Kidney (tissue), 14 donors: ENCODE measurements around the gene REV3L. TPM values are rescaled to one million over a fixed set of nuclear protein-coding genes. Genes with fewer than 3 reads are reported as not detected.

Experiments
- DNase-seq, 5 donors: peaks; one replicate each; pipeline ENCODE4 v3.0.0-alpha.2; 2013 to 2020
- FAIRE-seq: peaks from 2 replicates; lab custom pipeline; 2012; peaks lifted over from hg19 to GRCh38; lab: Jason Lieb, UNC
- H3K27ac ChIP-seq, 2 donors: one replicate each; pipeline ENCODE4 v1.7.0; 2013; ENCODE audit warnings: low read depth in 2 of 2, low read length in 2 of 2, inconsistent platforms in 1 of 2
- H3K27me3 ChIP-seq: one replicate; pipeline ENCODE4 v1.7.1; 2013; ENCODE audit warnings: low read length, inconsistent platforms; ENCODE audit not compliant: control insufficient read depth, insufficient read depth
- H3K36me3 ChIP-seq, 3 donors: one replicate each; pipeline versions ENCODE4 v1.7.0 to v1.7.1; 2013; ENCODE audit warnings: low read length in 3 of 3, control low read depth in 1 of 3, inconsistent platforms in 1 of 3; ENCODE audit not compliant: insufficient read depth in 3 of 3, control insufficient read depth in 2 of 3
- H3K4me1 ChIP-seq, 3 donors: one replicate each; pipeline versions ENCODE4 v1.7.0 to v1.7.1; 2013; ENCODE audit warnings: low read length in 3 of 3, inconsistent platforms in 1 of 3, low read depth in 1 of 3; ENCODE audit not compliant: control insufficient read depth in 2 of 3, insufficient read depth in 2 of 3
- H3K4me3 ChIP-seq, 3 donors: one replicate each; pipeline versions ENCODE4 v1.7.0 to v1.8.1; 2013; ENCODE audit warnings: low read length in 3 of 3, control low read depth in 1 of 3, inconsistent platforms in 1 of 3
- H3K9ac ChIP-seq, 3 donors: one replicate each; pipeline versions ENCODE4 v1.7.0 to v1.7.1; 2013; ENCODE audit warnings: low read length in 3 of 3, control low read depth in 1 of 3, inconsistent platforms in 1 of 3
- H3K9me3 ChIP-seq, 3 donors: one replicate each; pipeline versions ENCODE4 v1.7.0 to v1.7.1; 2013; ENCODE audit warnings: low read length in 3 of 3, control low read depth in 1 of 3, inconsistent platforms in 1 of 3; ENCODE audit not compliant: control insufficient read depth in 2 of 3, insufficient read depth in 1 of 3
- CTCF ChIP-seq: IDR thresholded peaks from 3 replicates; pipeline ENCODE4 v1.5.1; 2012; ENCODE audit warnings: mild to moderate bottlenecking, moderate library complexity, borderline replicate concordance; ENCODE audit not compliant: insufficient read depth; ENCODE audit errors: extremely low read depth
- intact Hi-C: fragments of 100-400 bp; cut with DNase I; formaldehyde crosslinking; loops from one replicate; pipeline ENCODE4 v1.11.1; 2022
- polyA plus RNA-seq: library from polyadenylated mRNA; stranded (reverse); fragments of 350-450 nt; fragmentation: Illumina TruSeq; extraction: RNeasy Lipid Tissue Mini Kit (QIAGEN cat#74804); gene quantifications from one replicate; pipeline ENCODE4 v1.2.3, GENCODE V29; 2014; ENCODE audit warnings: low read depth, low replicate concordance; ENCODE audit not compliant: insufficient read depth
- total RNA-seq: library from RNA; stranded (reverse); fragmentation: NEBNext Ultra II Directional; extraction: Animal tissue kit (Norgen Biotek cat#: 25700); gene quantifications from one replicate; pipeline ENCODE4 v1.2.1, GENCODE V29; 2021
- donor health status: control.
- donor health status: control.
- donor health status: control.
- donor health status: control.
- donor health status: control.
- donor health status: DM: yes; HTN: yes; CAD: no.
- donor health status: Normal renal cell carcinoma (clear cell type).

Gene REV3L
- total and polyA plus RNA-seq, 2 donors from 2014 or later = 4.4 to 30.0 TPM

DNA sequence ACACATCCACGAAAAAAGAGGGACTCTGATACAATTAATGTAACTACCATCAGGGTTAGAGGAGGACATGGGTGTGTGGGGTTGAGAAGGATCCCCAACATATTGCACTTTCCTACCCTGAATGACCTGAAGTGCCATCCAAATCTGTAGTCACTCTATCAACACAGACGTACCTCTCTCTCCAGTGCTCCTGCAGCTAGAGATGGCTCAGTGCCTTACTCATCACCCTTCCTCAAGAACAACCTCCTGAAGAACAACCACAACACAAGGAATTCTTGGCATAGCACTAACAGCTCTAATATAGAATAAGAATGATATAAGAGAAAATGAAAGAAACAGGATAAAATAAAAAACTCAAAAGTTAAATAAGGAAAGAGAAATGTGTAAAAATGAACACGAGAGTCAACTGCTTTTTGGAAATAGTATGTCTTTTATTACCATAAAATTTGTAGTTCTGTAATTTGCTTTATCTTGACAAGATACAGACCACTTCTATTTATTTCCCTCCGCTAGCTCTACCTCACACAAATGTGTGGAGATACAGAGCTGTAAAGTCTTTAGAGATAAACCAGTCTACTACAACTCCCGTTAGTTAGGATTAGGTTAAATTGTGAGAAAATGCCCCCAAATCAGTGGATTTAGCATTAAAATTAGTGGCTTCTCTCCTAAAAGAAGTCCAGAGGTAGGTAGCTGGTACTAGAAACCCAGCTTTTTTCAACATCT, 63.9 kb downstream of the REV3L start:
- Histone ChIP-seq H3K36me3 (peaks cover 0 to 4% (median 0%) of the 10 kb centered on the region in 3 donors), H3K4me3 (no peak overlapping the region), H3K9ac (no peak overlapping the region), H3K27ac (no peak overlapping the region), H3K27me3 (no peaks in the 10 kb centered on the region), H3K4me1 (peaks cover 0 to 9% (median 8%) of the 10 kb centered on the region in 3 donors), H3K9me3 (no peaks in the 10 kb centered on the region)
- FAIRE-seq = no peak
- no peak for DNase-seq
- TF ChIP-seq CTCF = no peak
- intact Hi-C loops = no loop called here

DNA sequence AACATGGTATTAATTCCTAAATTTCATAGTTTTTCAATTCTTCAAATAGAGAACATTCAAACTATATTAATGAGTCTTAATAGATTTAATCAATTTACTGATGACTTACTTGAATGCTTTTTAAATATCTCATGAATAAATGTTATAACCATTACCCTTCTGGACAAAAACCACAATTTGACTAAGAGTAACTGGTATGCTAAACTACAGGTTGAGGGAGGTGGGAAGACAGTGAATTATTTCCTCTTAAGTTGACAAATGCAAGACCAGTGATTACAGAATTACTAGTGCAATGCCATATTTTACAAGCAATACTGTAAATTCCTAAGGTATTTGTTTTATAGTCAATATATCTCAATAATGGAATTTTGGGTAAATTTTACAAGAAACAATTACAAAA, 65.1 kb downstream of the REV3L start:
- FAIRE-seq (no peak), DNase-seq (no peak)
- no peak for TF ChIP-seq CTCF
- H3K27me3 ChIP-seq = no peaks in the 10 kb centered on the region
- no peak overlapping the region for H3K9ac ChIP-seq
- H3K4me3 ChIP-seq = no peak overlapping the region
- H3K9me3 ChIP-seq = no peaks in the 10 kb centered on the region
- peaks cover 0 to 4% (median 0%) of the 10 kb centered on the region in 3 donors for H3K36me3 ChIP-seq
- peaks cover 0 to 9% (median 6%) of the 10 kb centered on the region in 3 donors for H3K4me1 ChIP-seq
- H3K27ac ChIP-seq = no peak overlapping the region
- intact Hi-C loops = no loop called here

DNA sequence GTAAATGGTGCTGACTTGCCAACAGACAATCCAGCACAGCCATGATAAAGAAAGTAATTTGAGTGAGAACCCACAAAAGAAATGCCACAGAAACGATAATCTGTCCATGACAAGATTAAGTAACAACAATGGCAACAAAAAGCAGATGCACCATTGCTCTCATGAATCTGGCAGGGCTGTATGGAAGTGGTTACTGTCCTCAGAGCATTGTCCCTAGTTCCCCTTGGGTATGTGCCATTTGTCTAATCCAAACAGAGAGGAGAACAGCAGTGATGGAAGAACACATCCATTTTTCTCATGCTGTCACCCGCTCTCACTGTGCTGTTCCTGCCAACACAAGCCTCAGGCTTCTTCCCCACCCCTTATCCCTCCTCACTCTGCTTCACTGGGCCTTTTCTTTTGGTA, 65.8 kb downstream of the REV3L start:
- Histone ChIP-seq H3K4me1 (peaks cover 0 to 9% (median 6%) of the 10 kb centered on the region in 3 donors), H3K9ac (no peak overlapping the region), H3K36me3 (peaks cover 0 to 4% (median 0%) of the 10 kb centered on the region in 3 donors), H3K9me3 (no peaks in the 10 kb centered on the region), H3K4me3 (no peak overlapping the region), H3K27me3 (no peaks in the 10 kb centered on the region), H3K27ac (no peak overlapping the region)
- no peak for TF ChIP-seq CTCF
- intact Hi-C loops = no loop called here
- FAIRE-seq (no peak), DNase-seq (no peak)
